Stimulated activated CD4-positive, alpha-beta T cell treated with anti-CD3 and anti-CD28 coated beads, Interleukin-1b, Interleukin-23, amount 100 ng/mL, for 4 hours (primary cell): ENCODE data around the gene BOLA1.
"Not testable (repeated sequence)": the region's sequence is repeated elsewhere in the genome, so short reads cannot be mapped to it uniquely, and the experiment has no call there.

Experiments
- DNase-seq, 2 donors: peaks; one replicate each; pipeline ENCODE4 v3.0.0-alpha.2; 2020; ENCODE audit warnings: low read depth in 2 of 2

BOLA1 gene, protein sequence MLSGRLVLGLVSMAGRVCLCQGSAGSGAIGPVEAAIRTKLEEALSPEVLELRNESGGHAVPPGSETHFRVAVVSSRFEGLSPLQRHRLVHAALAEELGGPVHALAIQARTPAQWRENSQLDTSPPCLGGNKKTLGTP

DNA sequence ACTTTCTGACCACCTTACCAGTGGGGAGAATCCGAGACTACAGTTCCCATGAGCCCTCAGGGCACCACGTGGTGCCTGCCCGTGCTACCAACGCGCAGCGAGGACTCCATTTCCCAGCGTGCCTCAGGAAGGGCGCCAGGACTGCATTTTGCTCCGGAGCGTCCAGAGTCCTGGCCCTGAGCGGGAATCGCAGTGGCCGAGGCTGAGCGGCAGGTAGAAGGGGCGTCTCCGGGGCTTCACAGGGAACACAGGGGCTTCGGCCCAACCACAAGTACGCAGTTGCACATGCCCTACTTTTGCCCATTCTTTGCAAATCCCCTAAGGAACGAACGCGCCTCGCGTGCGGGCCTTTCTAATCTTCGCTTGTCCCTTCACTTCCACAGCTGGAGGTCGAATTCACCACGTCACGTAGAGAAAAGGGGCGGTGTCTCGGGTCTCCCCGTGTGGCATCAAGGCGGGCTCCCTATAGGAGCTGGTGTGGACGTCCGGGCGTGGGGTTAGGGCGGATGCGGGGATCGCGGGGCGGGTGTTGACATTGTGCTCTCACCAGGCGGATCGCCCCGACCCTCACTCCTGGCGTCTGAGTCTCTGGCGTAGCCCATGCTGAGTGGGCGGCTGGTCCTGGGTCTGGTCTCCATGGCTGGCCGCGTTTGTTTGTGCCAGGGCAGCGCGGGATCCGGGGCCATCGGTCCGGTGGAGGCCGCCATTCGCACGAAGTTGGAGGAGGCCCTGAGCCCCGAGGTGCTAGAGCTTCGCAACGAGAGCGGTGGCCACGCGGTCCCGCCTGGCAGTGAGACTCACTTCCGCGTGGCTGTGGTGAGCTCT lies at the start of gene BOLA1:
Gene BOLA1 (plus strand): TSS at position 109 of the 825 bp plus-strand sequence. CDS start 492 bp downstream, at position 601.
- peak; percentile 67 to 68 for DNase-seq

DNA sequence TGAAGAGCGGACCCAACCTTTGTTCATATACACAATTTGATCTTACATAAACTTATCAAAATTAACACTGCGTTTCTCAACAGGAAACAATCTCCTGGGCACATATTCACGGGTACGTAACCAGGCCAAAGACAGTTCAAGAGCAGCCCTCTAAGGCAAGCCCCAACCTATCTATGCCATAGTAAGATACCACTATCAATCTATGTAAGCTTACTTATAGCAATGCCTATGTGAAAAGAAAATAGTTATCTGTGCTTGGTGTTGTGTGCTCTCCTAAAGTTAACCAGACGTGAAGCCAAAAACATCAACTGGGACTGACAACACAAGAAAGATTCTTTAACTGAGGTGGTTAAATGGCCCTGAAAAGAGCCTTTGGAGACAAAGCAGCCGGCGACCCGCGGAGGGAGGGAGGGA lies 49.4 kb upstream of the BOLA1 start:
- DNase-seq: no peak

DNA sequence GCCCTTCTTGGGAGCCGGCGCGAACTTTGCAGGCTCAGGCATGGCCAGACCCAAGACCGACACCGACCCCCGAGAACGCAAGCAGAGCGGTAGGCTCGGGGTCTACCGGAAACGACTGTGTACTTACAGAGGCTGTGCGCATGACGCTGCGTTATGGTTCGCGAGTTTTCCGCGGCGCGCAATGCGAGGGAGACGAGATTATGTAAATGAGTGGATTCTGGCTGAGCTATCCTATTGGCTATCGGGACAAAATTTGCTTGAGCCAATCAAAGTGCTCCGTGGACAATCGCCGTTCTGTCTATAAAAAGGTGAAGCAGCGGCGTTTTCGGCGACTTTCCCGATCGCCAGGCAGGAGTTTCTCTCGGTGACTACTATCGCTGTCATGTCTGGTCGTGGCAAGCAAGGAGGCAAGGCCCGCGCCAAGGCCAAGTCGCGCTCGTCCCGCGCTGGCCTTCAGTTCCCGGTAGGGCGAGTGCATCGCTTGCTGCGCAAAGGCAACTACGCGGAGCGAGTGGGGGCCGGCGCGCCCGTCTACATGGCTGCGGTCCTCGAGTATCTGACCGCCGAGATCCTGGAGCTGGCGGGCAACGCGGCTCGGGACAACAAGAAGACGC lies 48.5 kb upstream of the BOLA1 start:
- not testable (repeated sequence) for DNase-seq

DNA sequence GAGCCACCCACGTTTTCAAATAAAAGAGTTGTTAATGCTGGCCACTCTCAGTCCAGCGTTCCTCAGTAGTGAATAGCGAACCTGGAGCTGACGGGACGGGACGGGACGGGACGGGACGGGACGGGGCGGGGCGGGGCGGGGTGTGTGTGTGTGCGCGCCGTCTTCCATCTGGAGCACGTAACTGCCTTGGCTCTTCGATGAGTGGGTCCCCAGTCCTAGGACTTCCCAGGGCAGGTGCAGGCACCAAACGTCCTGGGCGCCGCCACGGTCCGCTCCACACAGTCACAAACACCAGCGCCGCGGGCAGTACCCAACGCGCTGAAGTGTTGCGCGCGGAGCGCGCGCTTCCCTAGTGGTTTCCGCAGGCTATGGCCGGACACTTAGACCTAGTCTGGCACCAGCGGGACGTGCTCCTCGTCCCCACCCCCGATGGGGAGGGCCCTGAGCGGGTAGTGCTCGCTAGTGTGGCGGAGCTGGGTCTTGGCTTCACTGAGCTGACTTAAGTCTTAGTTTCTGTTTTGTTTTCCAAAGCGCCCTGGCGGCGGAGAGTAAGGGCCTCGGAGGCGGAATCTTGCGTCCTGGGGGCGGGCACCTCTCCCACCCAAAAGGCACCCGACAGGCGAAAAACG lies 47.7 kb upstream of the BOLA1 start:
- DNase-seq: not testable (repeated sequence)

DNA sequence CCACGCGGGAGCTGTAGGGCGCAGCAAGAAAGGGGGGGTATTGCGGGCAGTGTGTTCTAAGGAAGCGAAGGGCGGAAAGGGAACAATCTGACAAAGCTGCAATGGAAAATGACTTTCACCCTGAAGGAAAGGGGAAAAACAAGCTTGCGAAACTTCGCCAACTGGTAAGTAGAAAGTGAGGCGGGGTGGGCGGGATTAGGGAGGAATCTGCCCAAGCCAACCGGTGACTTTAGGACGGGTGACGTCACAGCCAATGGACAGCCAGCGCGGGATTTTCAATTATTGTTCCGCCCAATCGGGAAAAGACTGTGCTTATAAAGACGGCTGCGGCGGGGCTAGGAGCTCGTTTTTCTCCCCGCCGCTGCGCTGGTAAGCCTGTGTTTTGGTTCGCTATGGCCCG lies 47.1 kb upstream of the BOLA1 start:
- DNase-seq: not testable (repeated sequence)

DNA sequence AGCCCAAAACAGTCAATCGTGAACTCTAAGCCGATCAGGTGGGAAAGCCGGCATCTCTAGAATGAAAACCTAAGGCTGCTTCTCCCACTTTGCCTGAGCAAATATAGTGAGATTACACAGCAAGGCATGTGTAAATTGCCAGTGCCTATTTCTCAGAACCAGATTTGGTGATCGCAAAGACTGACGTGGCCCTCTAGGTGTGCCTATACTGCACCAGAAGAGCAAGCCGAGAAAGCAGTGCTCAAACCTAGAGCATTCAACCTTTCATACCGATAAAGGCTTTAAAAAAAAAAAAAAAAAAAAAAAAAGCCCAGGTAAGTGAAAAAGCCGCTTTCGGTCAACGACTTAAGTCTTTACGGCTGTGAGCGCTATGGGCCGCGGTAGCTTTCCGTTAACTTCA lies 39.1 kb upstream of the BOLA1 start:
- DNase-seq: not testable (repeated sequence)

DNA sequence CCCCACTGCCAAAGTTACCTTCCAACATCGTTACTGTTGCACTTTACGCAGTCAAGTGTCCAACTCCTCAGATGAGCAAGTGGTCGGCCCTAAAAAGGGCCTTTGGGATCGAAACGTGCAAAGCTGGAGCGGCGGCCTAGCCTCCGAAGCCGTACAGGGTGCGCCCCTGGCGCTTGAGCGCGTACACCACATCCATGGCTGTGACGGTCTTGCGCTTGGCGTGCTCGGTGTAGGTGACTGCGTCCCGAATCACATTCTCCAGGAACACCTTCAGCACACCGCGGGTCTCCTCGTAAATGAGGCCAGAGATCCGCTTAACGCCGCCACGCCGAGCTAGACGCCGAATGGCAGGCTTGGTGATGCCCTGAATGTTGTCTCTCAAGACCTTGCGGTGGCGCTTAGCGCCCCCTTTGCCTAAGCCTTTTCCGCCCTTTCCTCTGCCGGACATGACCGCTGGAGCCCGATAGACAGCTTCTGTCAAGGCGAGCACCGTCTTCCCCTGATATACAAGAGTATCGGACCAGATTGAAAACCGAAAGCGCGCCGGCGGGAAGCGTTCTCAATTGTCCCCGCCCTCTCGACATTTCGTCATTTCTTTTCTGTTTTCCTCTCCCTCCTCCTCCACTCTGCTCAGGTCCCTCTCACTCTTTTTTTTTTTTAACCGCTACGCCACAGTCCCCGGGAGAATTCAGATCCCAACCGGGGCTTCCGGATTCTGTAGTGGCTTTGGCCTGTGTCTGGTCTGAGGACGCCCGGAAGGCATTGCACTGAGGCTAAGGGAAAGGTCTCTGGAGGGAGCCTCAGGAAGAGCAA lies 38.5 kb upstream of the BOLA1 start:
- DNase-seq: not testable (repeated sequence)

DNA sequence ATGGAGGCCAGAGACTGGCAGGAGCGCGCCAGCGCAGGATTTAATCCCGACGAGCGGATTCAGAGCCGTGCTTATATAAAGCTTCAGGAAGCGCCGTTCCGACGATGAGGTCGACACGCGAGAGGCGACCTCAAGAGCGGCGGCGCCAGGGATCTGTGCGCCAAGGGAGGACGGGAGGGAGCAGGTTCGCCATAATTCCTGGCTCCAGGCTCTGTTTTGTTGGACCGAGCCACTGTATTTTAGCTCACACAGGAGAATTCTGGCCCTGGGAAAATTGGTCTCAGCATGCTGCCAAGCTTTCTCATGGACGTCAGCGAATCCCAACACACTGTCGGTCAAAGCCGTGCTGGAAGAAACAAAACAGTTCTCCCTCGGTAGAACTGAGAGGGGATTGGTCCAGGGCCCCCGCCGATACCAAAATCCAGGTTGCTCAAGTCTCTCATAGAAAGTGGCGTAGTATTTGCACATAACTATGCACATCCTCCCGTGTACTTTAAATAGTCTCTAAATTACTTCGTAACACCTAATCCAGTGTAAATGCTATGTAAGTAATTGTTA lies 37.8 kb upstream of the BOLA1 start:
- DNase-seq: not testable (repeated sequence)

DNA sequence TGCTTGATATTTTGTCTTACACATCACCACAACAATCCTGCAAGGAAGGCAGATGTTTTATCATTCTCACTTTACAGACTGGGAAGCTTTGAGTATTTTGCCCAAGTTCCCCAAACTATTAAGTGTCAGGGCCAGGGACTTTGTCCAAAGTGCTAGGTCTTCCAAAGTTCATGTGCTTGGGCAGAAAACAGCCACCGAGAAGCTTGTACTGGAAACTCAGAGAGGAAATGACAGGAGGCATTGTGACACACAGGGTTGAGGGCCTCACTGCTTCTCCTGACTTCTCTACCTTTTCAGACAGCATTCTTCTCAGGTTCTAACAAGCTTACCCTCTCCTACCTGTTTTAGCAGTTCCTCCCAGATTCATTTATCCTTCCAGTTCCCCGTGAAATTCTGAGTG lies 32.5 kb upstream of the BOLA1 start:
- not testable (repeated sequence) for DNase-seq

DNA sequence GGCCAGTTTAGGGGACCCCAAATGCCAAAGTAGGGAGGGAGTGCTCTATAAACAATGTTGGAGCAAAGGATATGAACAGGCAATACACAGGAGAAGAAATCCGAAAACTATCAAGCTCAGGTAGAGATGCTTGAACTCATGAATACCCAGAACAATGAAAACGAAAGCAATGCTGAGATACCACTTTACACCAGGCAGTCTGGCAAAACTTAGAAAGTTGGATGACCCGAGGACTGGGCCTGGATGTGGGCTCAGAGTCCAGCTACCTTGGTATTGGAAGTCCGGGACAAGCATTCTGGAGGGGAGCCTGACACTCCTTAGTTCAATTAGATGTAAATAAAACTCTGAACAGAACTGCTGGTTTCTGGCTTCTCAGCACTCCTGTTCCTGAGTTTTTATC lies 26.3 kb upstream of the BOLA1 start:
- DNase-seq: not testable (repeated sequence)

DNA sequence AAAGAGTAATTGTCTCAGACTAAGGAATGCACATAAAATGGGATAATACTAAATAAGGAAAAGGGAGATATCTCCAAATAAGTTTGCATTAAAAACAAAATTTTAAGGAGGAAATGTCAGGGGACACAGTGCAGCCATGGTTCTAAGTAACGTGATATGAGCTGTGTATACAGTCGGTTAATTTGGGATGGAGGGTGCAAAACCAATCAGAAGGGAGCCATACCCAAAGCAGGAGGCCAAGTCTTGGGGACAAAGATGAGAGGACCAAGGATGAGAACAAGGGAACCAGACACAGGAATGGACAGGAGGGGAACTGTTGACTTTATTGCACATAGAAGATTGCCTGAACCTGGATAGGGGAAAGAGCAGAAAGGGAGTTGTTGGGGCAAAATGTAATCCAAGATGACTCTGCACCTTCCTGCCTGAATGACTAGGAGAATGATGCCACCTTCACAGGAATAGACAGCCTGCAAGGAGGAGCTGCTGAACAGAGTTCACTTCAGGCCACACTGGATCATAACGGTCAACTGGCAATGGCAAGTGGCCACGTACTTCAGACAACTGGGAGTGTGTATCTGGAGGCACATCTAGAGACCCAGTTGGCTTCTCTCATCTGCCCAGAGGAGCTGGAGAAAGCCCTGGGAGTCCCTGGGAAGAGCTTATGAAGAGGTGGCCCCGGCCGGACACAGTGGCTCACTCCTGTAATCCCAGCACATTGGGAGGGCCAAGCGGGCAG lies 22.0 kb upstream of the BOLA1 start:
- DNase-seq: no peak

DNA sequence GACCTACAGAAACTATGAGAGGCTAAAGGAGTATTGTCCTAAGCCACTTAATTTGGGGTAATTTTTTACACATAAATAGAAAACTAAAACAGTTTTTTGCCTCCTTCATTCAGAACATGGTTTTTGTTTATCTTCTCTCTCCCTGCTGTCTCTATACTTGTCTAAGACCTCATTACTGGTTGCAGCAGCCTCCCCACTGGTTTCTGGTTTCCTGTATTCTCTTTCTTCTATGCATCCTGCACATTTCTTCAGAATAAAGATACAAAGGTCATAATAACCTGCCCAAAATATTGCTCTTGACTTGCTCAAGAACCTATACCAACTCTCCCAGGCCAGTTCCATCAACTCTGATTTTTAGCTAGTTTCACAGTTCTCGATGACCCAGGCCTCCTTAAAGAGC lies 19.8 kb upstream of the BOLA1 start:
- no peak for DNase-seq

DNA sequence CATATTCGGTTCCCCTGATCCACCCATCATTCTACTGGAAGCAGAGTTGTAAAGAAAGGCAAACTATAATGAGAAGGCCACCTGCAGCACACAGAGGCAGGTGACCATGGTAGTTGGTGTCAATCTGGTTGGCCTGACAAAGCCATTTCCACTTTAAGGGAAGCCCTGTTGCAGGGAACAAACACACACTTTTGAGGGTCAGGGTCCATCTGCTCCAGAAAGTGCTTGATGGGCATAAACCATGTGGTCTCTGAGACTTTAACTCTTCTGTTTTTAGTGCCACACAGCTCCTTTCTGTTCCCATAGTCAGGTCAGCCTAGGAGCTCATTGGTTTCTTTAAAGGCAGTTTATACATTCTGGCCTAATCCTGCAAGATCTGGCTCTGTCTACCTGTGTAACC lies 17.5 kb upstream of the BOLA1 start:
- DNase-seq: no peak

DNA sequence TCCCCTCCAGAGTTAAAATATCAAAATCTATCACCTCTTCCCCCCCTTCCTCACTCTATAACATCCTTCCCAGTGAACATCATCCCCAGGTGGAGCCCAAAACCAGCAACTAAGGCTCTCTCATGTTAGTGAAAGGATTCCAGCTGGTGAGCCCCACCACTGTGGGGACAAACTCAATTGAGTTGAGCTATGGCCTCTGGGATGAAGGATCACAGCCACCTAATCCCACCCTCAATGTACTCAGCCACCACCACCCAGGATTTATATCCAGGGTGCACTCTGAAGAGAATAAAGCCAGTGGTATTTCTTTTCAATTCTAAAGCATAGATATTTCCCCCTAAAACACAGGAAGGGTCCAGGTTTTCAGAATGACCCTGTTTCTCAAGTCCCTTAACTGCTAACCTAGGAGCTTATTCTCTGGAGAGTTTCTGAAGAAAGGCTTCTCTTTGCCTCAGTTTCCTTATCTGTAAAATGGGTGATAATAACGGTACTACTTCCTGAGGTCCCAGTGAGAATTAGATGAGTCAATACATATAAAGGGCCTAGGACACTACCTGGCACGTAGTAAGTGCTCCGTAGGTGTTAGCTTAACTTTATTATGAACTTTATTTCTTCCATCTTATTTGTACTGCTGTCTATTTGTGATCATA lies 15.6 kb upstream of the BOLA1 start:
- DNase-seq: no peak

DNA sequence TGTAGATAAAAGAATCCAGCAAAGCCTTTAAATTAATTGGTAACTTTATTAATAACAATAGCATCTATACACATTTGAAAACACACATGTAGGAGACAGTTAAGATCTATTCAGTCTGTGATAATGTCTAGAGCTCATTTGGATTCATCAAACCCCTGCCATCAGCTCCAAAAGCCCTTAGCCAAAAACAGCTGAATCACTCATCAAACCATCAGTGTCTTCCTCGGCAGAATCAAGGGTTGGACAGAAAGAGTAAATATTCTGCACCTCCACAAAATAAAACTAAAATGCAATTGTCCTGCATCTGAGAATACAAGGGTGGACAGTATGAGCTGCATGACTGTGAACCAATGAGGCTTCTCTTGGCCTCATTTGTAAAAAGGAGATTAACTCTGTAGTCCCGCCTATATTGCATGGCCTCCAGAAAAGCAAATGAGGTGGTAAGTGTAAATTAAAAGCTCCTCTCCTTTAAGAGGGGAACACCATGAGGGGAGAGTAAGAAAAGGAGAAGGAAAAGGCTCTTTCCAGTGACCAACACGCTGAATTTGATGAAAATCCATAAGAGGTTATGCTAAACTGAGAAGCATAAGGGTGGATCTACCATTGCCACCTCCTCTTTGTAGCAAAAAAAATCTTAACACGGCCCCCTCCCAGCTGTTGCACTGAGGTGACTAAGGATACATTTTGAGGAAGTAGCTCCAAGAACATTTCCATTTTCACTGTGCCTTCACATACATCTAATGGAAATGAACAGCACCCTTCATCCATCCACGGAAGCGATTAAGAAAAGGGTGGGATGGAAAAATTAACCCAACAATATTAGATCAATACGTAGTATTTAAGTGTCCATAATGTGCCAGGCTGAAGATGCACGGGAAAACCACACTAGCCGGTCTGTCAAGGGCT lies 14.7 kb upstream of the BOLA1 start:
- no peak for DNase-seq

DNA sequence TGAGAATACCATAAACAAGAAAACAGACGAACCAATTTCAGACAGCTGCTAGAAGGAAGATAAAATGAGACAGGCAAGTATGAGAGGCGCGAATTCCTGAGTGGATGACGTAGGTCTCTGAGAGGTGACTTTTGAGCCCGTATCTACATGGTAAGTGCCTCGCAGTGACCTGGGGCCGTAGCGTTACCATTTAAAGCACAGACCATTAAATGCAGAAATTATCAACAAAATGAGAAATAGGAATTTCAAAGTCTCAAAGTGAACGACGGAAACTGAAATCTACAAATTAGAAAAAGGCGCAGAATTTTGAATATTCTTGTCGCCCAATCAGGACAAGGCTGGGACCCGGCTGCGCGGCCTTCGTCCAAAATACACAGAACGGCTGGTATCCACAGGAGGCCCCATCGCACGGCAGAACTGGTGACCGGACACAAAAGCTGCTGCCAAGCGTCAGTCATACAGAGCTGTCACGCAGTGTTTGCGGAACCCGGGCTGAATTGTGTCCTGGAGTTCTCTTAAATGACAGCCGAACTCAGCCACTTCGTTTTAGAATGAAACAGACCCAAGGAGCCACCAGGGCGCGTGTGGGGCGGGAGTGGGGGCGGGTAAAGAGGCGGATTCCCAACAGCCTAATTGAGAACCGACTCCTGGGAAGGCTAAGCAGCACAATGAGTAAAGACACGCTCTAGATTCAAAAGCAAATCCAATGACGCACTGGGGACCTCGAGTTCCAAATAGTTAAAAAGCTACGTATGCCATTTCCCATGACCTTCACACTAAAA lies 13.8 kb upstream of the BOLA1 start:
- peak; percentile 41 to 48 for DNase-seq

DNA sequence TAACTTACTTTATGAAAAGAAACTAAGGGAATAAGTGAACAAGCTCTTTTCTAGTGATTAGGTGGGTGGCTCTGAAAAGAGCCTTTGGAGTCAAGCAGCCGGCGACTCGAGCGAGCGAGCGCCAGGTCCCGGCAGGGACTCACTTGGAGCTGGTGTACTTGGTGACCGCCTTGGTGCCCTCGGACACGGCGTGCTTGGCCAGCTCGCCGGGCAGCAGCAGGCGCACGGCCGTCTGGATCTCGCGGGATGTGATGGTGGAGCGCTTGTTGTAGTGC lies 13.3 kb upstream of the BOLA1 start:
- not testable (repeated sequence) for DNase-seq

DNA sequence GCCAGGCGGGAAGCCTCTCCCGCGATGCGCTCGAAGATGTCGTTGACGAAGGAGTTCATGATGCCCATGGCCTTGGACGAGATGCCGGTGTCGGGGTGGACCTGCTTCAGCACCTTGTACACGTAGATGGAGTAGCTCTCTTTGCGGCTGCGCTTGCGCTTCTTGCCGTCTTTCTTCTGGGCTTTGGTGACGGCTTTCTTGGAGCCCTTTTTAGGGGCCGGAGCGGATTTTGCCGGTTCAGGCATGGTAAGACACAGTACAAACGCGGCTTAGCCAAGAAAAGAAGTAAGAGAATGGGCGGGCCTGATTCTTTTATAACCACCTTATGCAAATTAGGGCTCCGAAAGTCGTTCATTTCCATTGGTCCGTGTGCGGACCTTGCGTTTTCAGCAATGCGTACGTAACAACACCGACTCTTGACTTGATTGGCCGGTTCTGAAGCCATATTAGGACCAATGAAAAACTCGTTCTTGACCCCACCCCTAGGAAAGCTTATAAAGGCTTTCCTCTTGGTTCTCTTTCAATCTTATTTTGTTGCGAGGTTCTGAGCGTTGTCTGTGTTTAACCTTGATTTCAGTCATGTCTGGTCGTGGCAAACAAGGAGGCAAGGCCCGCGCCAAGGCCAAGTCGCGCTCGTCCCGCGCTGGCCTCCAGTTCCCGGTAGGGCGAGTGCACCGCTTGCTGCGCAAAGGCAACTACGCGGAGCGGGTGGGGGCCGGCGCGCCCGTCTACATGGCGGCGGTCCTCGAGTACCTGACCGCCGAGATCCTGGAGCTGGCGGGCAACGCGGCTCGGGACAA lies 12.8 kb upstream of the BOLA1 start:
- peak; percentile 51 to 77 for DNase-seq
